ENCODE data around the gene TPSD1. TPM values are rescaled to one million over a fixed set of nuclear protein-coding genes. Genes with fewer than 3 reads are reported as not detected.
"Not testable (repeated sequence)": the region's sequence is repeated elsewhere in the genome, so short reads cannot be mapped to it uniquely, and the experiment has no call there.

Gene TPSD1
- total and polyA plus RNA-seq, 2 donors (not counting 1 experiment from before 2014, with no cell fraction given): not detected

- peaks cover 18 to 40% of the 10 kb centered on the region in 2 donors for H3K4me1 ChIP-seq (ENCODE audit: control insufficient read depth in 2 of 2, insufficient read depth in 2 of 2, low read length in 2 of 2)
- Mint-ChIP-seq H3K4me1 (peaks cover 24% of the 10 kb centered on the region), H3K27me3 (peaks cover 27% of the 10 kb centered on the region)
- CTCF ChIA-PET; H2AFZ ChIP-seq (ENCODE audit: insufficient read depth, low read depth, low read length, poor library complexity, severe bottlenecking); H3K9me3 ChIP-seq (ENCODE audit: control extremely low read depth in 1 of 3, control insufficient read depth in 2 of 3, insufficient read depth in 1 of 3, low read length in 2 of 3); H3K9me3 Mint-ChIP-seq (ENCODE audit: insufficient read depth); H3K4me3 ChIP-seq (ENCODE audit: control extremely low read depth in 1 of 5, extremely low read depth in 1 of 5, insufficient read depth in 1 of 5, low read depth in 2 of 5, low read length in 4 of 5); H3K27ac ChIP-seq (ENCODE audit: low read length in 2 of 2); H3K27ac Mint-ChIP-seq; H3K4me2 ChIP-seq (replicated peaks; ENCODE audit: low read depth, low read length, poor library complexity, severe bottlenecking); H4K20me1 ChIP-seq (ENCODE audit: control insufficient read depth, insufficient read depth, low read length, poor library complexity, severe bottlenecking); H3K79me2 ChIP-seq (ENCODE audit: control insufficient read depth, insufficient read depth, low read length); H3K36me3 ChIP-seq (replicated peaks in 1 of 2; ENCODE audit: control extremely low read depth in 1 of 2, control insufficient read depth in 1 of 2, extremely low read depth in 1 of 2, insufficient read depth in 2 of 2, low read length in 1 of 2); ATAC-seq (ENCODE audit: low read depth); H3K4me3 Mint-ChIP-seq; DNase-seq; intact Hi-C loops (cut with micrococcal nuclease); H3K9ac ChIP-seq (ENCODE audit: low read length): not testable (repeated sequence)
- WGBS (ENCODE audit: insufficient coverage): 68% methylated on average over 4 of the region's 6 CpGs
- peaks cover 0 to 38% (median 7%) of the 10 kb centered on the region in 4 experiments for H3K27me3 ChIP-seq (replicated peaks in 1 of 4; ENCODE audit: control extremely low read depth in 1 of 4, control insufficient read depth in 3 of 4, insufficient read depth in 4 of 4, low read length in 3 of 4)
- POLR2A ChIA-PET: interaction anchor here (0.6 kb wide), 1 partner anchor 608 kb away, joined by 4 read pairs; the partner anchor contains the start of gene JMJD8
These were observed 36.3 kb downstream of the TPSD1 start for GRCh38 chr16:1292208-1292607.

DNA sequence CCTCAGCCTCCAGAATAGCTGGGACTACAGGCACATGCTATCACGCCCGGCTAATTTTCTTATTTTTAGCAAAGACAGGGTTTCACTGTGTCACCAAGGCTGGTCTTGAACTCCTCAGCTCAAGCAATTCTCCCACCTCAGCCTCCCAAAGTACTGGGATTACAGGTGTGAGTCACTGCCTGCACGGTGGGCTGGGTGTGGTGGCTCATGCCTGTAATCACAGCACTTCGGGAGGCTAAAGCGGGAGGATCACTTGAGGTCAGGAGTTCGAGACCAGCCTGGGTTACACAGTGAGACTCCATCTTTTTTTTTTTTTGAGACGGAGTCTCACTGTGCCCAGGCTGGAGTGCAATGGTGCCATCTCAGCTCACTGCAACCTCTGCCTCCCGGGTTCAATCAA is 36.9 kb downstream of the TPSD1 start:
- H2AFZ ChIP-seq (ENCODE audit: insufficient read depth, low read depth, low read length, poor library complexity, severe bottlenecking); H3K4me3 Mint-ChIP-seq; H3K36me3 ChIP-seq (replicated peaks in 1 of 2; ENCODE audit: control extremely low read depth in 1 of 2, control insufficient read depth in 1 of 2, extremely low read depth in 1 of 2, insufficient read depth in 2 of 2, low read length in 1 of 2); intact Hi-C loops (cut with micrococcal nuclease); H3K9ac ChIP-seq (ENCODE audit: low read length); H3K9me3 Mint-ChIP-seq (ENCODE audit: insufficient read depth); H3K4me2 ChIP-seq (replicated peaks; ENCODE audit: low read depth, low read length, poor library complexity, severe bottlenecking); H3K9me3 ChIP-seq (ENCODE audit: control extremely low read depth in 1 of 3, control insufficient read depth in 2 of 3, insufficient read depth in 1 of 3, low read length in 2 of 3); H3K27ac ChIP-seq (ENCODE audit: low read length in 2 of 2); H4K20me1 ChIP-seq (ENCODE audit: control insufficient read depth, insufficient read depth, low read length, poor library complexity, severe bottlenecking); H3K79me2 ChIP-seq (ENCODE audit: control insufficient read depth, insufficient read depth, low read length); ATAC-seq (ENCODE audit: low read depth); H3K4me3 ChIP-seq (ENCODE audit: control extremely low read depth in 1 of 5, extremely low read depth in 1 of 5, insufficient read depth in 1 of 5, low read depth in 2 of 5, low read length in 4 of 5); POLR2A ChIA-PET; DNase-seq; H3K27ac Mint-ChIP-seq; CTCF ChIA-PET: not testable (repeated sequence)
- Histone ChIP-seq H3K4me1 (ENCODE audit: control insufficient read depth in 2 of 2, insufficient read depth in 2 of 2, low read length in 2 of 2) (peaks cover 20 to 43% of the 10 kb centered on the region in 2 donors), H3K27me3 (replicated peaks in 1 of 4; ENCODE audit: control extremely low read depth in 1 of 4, control insufficient read depth in 3 of 4, insufficient read depth in 4 of 4, low read length in 3 of 4) (peaks cover 0 to 33% (median 7%) of the 10 kb centered on the region in 4 experiments)
- Mint-ChIP-seq H3K27me3 (peaks cover 24% of the 10 kb centered on the region), H3K4me1 (peaks cover 25% of the 10 kb centered on the region)
- WGBS (ENCODE audit: insufficient coverage): 79% methylated on average over 5 of the region's 8 CpGs
